NB4 (cell line): ENCODE measurements around the gene WNK1.

Source experiments
- DNase-seq: peaks from one replicate; pipeline ENCODE4 v3.0.0; 2010; ENCODE audit warnings: low read depth
- H3K4me3 ChIP-seq: one replicate; pipeline ENCODE4 v1.5.1; 2011; ENCODE audit warnings: mild to moderate bottlenecking, low read depth, low read length, moderate library complexity
- MYC ChIP-seq: IDR thresholded peaks from 2 replicates; pipeline ENCODE4 v1.6.1; 2011; ENCODE audit warnings: low read depth, low read length
- POLR2A ChIP-seq: IDR thresholded peaks from 2 replicates; pipeline ENCODE4 v1.6.1; 2011; ENCODE audit warnings: mild to moderate bottlenecking; ENCODE audit not compliant: insufficient read length; ENCODE audit errors: extremely low read depth
- TF ChIP-seq, protein P1 (sequence below): IDR thresholded peaks from 2 replicates; pipeline ENCODE4 v1.6.1; 2011; ENCODE audit warnings: low read depth, low read length
- TF ChIP-seq, protein P2 (sequence below): IDR thresholded peaks from one replicate; pipeline ENCODE4 v1.5.1; 2012; ENCODE audit warnings: low read depth, low read length

WNK1 gene

DNA sequence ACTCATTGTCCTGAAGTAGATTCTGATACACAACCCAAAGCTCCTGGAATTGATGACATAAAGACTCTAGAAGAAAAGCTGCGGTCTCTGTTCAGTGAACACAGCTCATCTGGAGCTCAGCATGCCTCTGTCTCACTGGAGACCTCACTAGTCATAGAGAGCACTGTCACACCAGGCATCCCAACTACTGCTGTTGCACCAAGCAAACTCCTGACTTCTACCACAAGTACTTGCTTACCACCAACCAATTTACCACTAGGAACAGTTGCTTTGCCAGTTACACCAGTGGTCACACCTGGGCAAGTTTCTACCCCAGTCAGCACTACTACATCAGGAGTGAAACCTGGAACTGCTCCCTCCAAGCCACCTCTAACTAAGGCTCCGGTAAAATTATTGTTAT is 133.3 kb downstream of the WNK1 start:
- TF ChIP-seq, protein P1, sequence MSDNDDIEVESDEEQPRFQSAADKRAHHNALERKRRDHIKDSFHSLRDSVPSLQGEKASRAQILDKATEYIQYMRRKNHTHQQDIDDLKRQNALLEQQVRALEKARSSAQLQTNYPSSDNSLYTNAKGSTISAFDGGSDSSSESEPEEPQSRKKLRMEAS, result no peak
- TF ChIP-seq MYC (no peak), POLR2A (no peak)
- TF ChIP-seq, protein P2, sequence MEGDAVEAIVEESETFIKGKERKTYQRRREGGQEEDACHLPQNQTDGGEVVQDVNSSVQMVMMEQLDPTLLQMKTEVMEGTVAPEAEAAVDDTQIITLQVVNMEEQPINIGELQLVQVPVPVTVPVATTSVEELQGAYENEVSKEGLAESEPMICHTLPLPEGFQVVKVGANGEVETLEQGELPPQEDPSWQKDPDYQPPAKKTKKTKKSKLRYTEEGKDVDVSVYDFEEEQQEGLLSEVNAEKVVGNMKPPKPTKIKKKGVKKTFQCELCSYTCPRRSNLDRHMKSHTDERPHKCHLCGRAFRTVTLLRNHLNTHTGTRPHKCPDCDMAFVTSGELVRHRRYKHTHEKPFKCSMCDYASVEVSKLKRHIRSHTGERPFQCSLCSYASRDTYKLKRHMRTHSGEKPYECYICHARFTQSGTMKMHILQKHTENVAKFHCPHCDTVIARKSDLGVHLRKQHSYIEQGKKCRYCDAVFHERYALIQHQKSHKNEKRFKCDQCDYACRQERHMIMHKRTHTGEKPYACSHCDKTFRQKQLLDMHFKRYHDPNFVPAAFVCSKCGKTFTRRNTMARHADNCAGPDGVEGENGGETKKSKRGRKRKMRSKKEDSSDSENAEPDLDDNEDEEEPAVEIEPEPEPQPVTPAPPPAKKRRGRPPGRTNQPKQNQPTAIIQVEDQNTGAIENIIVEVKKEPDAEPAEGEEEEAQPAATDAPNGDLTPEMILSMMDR, result no peak
- no peak for DNase-seq
- no peak overlapping the region for H3K4me3 ChIP-seq

DNA sequence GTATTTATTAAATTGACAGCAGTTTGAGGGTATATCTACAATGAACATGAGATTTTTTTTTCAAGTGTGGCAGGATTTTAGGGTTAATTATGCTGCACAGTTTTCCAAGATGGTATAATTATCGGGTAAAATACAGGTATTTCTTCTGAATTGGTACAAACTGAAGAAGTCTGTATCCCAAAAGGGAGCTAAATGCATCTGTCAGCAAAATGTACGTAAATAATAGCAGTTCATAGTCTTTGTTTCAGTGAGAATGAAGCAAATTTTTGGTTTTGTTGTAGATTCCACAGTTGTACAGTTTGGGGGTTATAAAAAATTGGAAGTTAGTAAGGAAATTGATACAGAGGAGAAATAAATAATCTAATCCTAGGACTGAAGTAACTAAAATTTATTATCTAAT is 133.8 kb downstream of the WNK1 start:
- no peak for DNase-seq
- TF ChIP-seq, protein P1, result no peak
- TF ChIP-seq POLR2A, result no peak
- TF ChIP-seq MYC, result no peak
- TF ChIP-seq, protein P2, result no peak
- H3K4me3 ChIP-seq, result no peak overlapping the region

DNA sequence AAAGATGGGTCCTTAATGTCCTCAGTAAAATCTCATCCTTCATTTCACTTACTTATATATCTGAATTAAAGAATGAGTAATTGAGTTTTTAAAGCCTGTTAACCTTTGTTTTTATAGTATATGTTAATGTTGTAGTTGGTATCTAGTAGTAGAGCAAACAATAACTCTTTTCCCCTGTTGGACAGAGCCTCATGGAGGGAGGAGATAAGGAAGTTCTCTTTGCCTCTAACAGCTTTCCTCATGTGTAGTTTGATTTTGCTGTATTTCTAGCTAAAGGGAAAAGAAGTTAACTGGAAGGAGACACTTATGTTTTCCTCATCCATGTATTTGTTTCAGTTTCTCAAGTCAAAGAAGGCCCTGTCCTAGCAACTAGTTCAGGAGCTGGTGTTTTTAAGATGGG is 141.8 kb downstream of the WNK1 start:
- no peak for DNase-seq
- TF ChIP-seq, protein P2, result no peak
- TF ChIP-seq MYC (no peak), POLR2A (no peak)
- TF ChIP-seq, protein P1, result no peak

GRCh38 chr12:896031-896430 is 143.7 kb downstream of the WNK1 start:
- TF ChIP-seq, protein P1, result no peak
- TF ChIP-seq, protein P2, result no peak
- TF ChIP-seq MYC (no peak), POLR2A (no peak)
- DNase-seq, result no peak
- H3K4me3 ChIP-seq, result no peak overlapping the region

More for the DNA sequence above, 141.8 kb downstream of the WNK1 start:
- H3K4me3 ChIP-seq, result no peak overlapping the region

DNA sequence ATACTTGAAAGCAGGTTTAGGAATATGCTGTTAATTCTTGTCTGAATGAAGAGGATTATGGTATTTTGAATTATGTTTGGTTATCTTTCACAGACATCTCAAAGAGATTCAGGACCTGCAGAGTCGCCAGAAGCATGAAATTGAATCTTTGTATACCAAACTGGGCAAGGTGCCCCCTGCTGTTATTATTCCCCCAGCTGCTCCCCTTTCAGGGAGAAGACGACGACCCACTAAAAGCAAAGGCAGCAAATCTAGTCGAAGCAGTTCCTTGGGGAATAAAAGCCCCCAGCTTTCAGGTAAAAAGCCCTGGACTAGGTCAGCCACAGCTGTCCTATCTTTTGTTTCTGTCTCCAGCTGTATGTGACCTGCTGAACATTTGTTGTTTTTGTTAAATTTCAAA is 145.0 kb downstream of the WNK1 start:
- no peak for DNase-seq
- H3K4me3 ChIP-seq, result no peak overlapping the region
- TF ChIP-seq, protein P1, result no peak
- no peak for TF ChIP-seq POLR2A
- TF ChIP-seq, protein P2, result no peak
- TF ChIP-seq MYC, result no peak

DNA sequence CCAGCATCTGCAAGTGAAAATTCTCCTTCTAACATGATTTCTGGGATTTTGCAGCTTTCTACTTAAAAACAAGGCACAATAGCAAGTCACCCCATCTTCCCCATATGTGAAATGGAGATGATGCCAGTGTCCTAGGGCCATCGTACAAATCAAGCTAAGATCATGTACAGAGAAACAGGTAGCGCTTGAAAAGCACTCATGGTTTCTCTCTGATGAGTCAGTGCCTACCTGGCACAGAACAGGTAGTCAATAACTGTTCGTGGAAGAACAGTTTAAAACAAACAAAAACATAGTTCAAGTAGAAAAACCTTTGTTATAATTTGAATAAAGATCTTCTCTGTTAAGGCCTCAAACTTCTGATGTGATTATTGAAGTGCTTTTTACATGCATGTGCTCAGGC is 150.2 kb downstream of the WNK1 start:
- TF ChIP-seq, protein P1, result no peak
- no peak for TF ChIP-seq MYC
- TF ChIP-seq, protein P2, result no peak
- TF ChIP-seq POLR2A, result no peak
- no peak overlapping the region for H3K4me3 ChIP-seq
- DNase-seq, result no peak
